Stomach (tissue), 4 donors: ENCODE results near the gene OTULIN.

Experiments used
- EP300 ChIP-seq: sonication (generic); formaldehyde crosslinking; IDR thresholded peaks from one replicate; pipeline ENCODE4 v1.6.1; 2017; ENCODE audit warnings: antibody characterized with exemption
- TF ChIP-seq, protein P1 (sequence below), 7 experiments: fragments of 450-650 bp in 4 of 7; fragments of 200-600 bp in 3 of 7; sonication (generic) in 3 of 7; IDR thresholded peaks; one replicate each; pipeline ENCODE4 v1.5.1; 2016 to 2019; ENCODE audit warnings: antibody characterized with exemption in 7 of 7, control low read depth in 2 of 7, mild to moderate bottlenecking in 1 of 7

- TF ChIP-seq, protein P1, sequence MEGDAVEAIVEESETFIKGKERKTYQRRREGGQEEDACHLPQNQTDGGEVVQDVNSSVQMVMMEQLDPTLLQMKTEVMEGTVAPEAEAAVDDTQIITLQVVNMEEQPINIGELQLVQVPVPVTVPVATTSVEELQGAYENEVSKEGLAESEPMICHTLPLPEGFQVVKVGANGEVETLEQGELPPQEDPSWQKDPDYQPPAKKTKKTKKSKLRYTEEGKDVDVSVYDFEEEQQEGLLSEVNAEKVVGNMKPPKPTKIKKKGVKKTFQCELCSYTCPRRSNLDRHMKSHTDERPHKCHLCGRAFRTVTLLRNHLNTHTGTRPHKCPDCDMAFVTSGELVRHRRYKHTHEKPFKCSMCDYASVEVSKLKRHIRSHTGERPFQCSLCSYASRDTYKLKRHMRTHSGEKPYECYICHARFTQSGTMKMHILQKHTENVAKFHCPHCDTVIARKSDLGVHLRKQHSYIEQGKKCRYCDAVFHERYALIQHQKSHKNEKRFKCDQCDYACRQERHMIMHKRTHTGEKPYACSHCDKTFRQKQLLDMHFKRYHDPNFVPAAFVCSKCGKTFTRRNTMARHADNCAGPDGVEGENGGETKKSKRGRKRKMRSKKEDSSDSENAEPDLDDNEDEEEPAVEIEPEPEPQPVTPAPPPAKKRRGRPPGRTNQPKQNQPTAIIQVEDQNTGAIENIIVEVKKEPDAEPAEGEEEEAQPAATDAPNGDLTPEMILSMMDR (IDR thresholded peaks at IDR 0.05) = no peak
- TF ChIP-seq EP300 = no peak
Measured at GRCh38 chr5:14718778-14719177, 54.3 kb downstream of the OTULIN start.
